HepG2 (cell line): ENCODE data around the gene ADCY1. TPM values are rescaled to one million over a fixed set of nuclear protein-coding genes. Genes with fewer than 3 reads are reported as not detected.

Experiments used
- FOXO1 ChIP-seq: sonication (generic); formaldehyde crosslinking; IDR thresholded peaks from 2 replicates; pipeline ENCODE4 v1.4.0; 2020; ENCODE audit warnings: missing genetic modification reagents
- KLF6 ChIP-seq: IDR thresholded peaks from 2 replicates; pipeline ENCODE4 v1.8.0; 2016; ENCODE audit warnings: missing biosample characterization, missing genetic modification reagents
- MED13 ChIP-seq: sonication (generic); formaldehyde crosslinking; IDR thresholded peaks from 2 replicates; pipeline ENCODE4 v1.5.0; 2020; ENCODE audit warnings: missing genetic modification reagents
- NR3C1 ChIP-seq: sonication (generic); formaldehyde crosslinking; IDR thresholded peaks from 2 replicates; pipeline ENCODE4 v1.4.0; 2020; ENCODE audit warnings: missing genetic modification reagents
- PAWR ChIP-seq: sonication (generic); formaldehyde crosslinking; IDR thresholded peaks from 2 replicates; pipeline ENCODE4 v1.4.0; 2020; ENCODE audit warnings: missing genetic modification reagents, mild to moderate bottlenecking, borderline replicate concordance
- SAFB2 ChIP-seq: sonication (generic); formaldehyde crosslinking; IDR thresholded peaks from 2 replicates; pipeline ENCODE4 v1.5.1; 2020; ENCODE audit warnings: missing genetic modification reagents, low read depth, mild to moderate bottlenecking, borderline replicate concordance
- SAP130 ChIP-seq: IDR thresholded peaks from 2 replicates; pipeline ENCODE4 v1.6.1; 2016; ENCODE audit warnings: low read depth
- THAP11 ChIP-seq: IDR thresholded peaks from 2 replicates; pipeline ENCODE4 v1.6.1; 2016; ENCODE audit warnings: missing biosample characterization, missing genetic modification reagents
- YY1 ChIP-seq: IDR thresholded peaks from 2 replicates; pipeline ENCODE4 v1.6.1; 2011; ENCODE audit warnings: low read length, low read depth, moderate library complexity, mild to moderate bottlenecking; ENCODE audit not compliant: insufficient read depth, insufficient replicate concordance
- ZNF17 ChIP-seq: sonication (generic); formaldehyde crosslinking; IDR thresholded peaks from 2 replicates; pipeline ENCODE4 v1.5.0; 2020; ENCODE audit warnings: mild to moderate bottlenecking, missing genetic modification reagents
- ZNF34 ChIP-seq: sonication (generic); formaldehyde crosslinking; IDR thresholded peaks from 2 replicates; pipeline ENCODE4 v1.4.0; 2020; ENCODE audit warnings: mild to moderate bottlenecking, missing genetic modification reagents, borderline replicate concordance
- ZNF777 ChIP-seq: sonication (generic); formaldehyde crosslinking; IDR thresholded peaks from 2 replicates; pipeline ENCODE4 v1.4.0; 2020; ENCODE audit warnings: missing genetic modification reagents
- ZSCAN22 ChIP-seq: sonication (generic); formaldehyde crosslinking; IDR thresholded peaks from 2 replicates; pipeline ENCODE4 v1.4.0; 2020; ENCODE audit warnings: mild to moderate bottlenecking, missing genetic modification reagents
- polyA plus RNA-seq, 8 experiments: library from polyadenylated mRNA; depleted of rRNA in 3 of 8; stranded (reverse) in 7 of 8; unstranded in 1 of 8; fragments of >200 nt; fragmentation: Illumina TruSeq in 4 of 8; extraction: Trizol in 4 of 8; gene quantifications; 2 replicates each; pipeline versions ENCODE4 v1.2.1 to v1.2.3, GENCODE V29; 2011 to 2016; ENCODE audit warnings: low read depth in 4 of 8, missing spikeins in 1 of 8, mixed read lengths in 1 of 8; ENCODE audit not compliant: insufficient read depth in 1 of 8
- total RNA-seq, 5 experiments: library from RNA; depleted of rRNA; stranded (reverse); fragments of >200 nt; fragmentation: Illumina TruSeq; extraction: Trizol; gene quantifications; 2 replicates each; pipeline ENCODE4 v1.2.3, GENCODE V29; 2016; ENCODE audit warnings: low read depth in 1 of 5
- TF ChIP-seq, protein P1 (sequence below), 2 experiments: sonication (generic) in 1 of 2; formaldehyde crosslinking in 1 of 2; IDR thresholded peaks; 2 replicates each; pipeline versions ENCODE4 v1.4.0 to v1.6.1; 2016 to 2020; ENCODE audit warnings: borderline replicate concordance in 1 of 2, low read depth in 1 of 2, mild to moderate bottlenecking in 1 of 2, missing genetic modification reagents in 1 of 2
- TF ChIP-seq, protein P2 (sequence below): IDR thresholded peaks from 2 replicates; pipeline ENCODE4 v1.6.1; 2016; ENCODE audit warnings: missing biosample characterization, missing genetic modification reagents, low read depth
- TF ChIP-seq, protein P3 (sequence below): sonication (generic); formaldehyde crosslinking; IDR thresholded peaks from 2 replicates; pipeline ENCODE4 v1.4.0; 2020; ENCODE audit warnings: mild to moderate bottlenecking, missing genetic modification reagents

ADCY1 gene
- total and polyA plus RNA-seq, 2 of the 13 experiments (the other 11 are each of a cell fraction or from before 2014, with no cell fraction given), result 0.80 to 1.2 TPM

DNA sequence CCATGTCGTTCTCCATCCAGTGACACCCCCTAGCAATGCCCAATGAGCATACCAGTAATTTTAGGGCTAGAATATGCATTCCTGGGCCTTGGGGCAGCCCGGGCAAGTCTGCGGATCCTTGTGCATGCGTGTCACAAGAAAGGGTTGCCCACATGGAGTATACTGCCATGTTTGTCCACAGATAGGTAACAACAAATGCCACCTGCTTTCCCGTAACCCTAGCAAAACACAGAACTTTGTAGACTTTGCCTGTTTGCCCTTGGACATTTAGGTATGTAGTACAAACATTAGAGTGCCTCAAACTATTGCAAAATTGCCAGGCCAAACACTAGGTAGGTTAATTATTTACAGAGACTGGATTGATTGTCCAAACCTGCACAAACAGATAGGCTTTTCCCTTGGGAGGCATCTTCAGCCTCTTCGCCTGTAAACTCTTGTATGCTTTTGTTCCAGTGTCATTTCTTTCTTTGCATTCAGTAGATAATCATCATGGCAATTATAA lies 117.0 kb downstream of the ADCY1 start (continued):
- TF ChIP-seq, protein P1, sequence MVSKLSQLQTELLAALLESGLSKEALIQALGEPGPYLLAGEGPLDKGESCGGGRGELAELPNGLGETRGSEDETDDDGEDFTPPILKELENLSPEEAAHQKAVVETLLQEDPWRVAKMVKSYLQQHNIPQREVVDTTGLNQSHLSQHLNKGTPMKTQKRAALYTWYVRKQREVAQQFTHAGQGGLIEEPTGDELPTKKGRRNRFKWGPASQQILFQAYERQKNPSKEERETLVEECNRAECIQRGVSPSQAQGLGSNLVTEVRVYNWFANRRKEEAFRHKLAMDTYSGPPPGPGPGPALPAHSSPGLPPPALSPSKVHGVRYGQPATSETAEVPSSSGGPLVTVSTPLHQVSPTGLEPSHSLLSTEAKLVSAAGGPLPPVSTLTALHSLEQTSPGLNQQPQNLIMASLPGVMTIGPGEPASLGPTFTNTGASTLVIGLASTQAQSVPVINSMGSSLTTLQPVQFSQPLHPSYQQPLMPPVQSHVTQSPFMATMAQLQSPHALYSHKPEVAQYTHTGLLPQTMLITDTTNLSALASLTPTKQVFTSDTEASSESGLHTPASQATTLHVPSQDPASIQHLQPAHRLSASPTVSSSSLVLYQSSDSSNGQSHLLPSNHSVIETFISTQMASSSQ (IDR thresholded peaks at IDR 0.05; ENCODE audit: low read depth), result peak; percentile 100
- TF ChIP-seq, protein P1 (CRISPR knock-in tag; IDR thresholded peaks at IDR 0.05; ENCODE audit: borderline replicate concordance), result peak; percentile 100
- peak; percentile 64 for TF ChIP-seq YY1
- no peak for TF ChIP-seq NR3C1 (CRISPR knock-in tag)
- 0 out of 2 replicates have a peak, but pooled peaks have one; percentile 26 for TF ChIP-seq ZSCAN22 (CRISPR knock-in tag)
- TF ChIP-seq MED13 (CRISPR knock-in tag), result peak; percentile 87
- TF ChIP-seq ZNF34, result peak; percentile 94; the same call in 1 of the 2 replicates
- TF ChIP-seq SAFB2 (CRISPR knock-in tag), result peak; percentile 58; the same call in 1 of the 2 replicates
- TF ChIP-seq, protein P2, sequence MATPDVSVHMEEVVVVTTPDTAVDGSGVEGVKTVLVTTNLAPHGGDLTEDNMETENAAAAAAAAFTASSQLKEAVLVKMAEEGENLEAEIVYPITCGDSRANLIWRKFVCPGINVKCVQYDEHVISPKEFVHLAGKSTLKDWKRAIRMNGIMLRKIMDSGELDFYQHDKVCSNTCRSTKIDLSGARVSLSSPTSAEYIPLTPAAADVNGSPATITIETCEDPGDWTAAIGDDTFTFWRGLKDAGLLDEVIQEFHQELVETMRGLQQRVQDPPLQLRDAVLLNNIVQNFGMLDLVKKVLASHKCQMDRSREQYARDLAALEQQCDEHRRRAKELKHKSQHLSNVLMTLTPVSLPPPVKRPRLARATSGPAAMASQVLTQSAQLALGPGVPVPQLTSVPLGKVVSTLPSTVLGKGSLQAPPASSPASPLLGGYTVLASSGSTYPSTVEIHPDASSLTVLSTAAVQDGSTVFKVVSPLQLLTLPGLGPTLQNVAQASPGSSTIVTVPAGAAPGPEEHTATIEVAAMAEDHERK (CRISPR knock-in tag), result 0 out of 2 replicates have a peak, but pooled peaks have one; percentile 35
- peak; percentile 100 for TF ChIP-seq FOXO1
- TF ChIP-seq ZNF777 (CRISPR knock-in tag), result no peak; the same call in 1 of the 2 replicates
- peak; percentile 92 for TF ChIP-seq SAP130 (CRISPR knock-in tag)
- TF ChIP-seq THAP11, result peak; percentile 80
- peak; percentile 97 for TF ChIP-seq KLF6 (CRISPR knock-in tag)
- TF ChIP-seq, protein P3, sequence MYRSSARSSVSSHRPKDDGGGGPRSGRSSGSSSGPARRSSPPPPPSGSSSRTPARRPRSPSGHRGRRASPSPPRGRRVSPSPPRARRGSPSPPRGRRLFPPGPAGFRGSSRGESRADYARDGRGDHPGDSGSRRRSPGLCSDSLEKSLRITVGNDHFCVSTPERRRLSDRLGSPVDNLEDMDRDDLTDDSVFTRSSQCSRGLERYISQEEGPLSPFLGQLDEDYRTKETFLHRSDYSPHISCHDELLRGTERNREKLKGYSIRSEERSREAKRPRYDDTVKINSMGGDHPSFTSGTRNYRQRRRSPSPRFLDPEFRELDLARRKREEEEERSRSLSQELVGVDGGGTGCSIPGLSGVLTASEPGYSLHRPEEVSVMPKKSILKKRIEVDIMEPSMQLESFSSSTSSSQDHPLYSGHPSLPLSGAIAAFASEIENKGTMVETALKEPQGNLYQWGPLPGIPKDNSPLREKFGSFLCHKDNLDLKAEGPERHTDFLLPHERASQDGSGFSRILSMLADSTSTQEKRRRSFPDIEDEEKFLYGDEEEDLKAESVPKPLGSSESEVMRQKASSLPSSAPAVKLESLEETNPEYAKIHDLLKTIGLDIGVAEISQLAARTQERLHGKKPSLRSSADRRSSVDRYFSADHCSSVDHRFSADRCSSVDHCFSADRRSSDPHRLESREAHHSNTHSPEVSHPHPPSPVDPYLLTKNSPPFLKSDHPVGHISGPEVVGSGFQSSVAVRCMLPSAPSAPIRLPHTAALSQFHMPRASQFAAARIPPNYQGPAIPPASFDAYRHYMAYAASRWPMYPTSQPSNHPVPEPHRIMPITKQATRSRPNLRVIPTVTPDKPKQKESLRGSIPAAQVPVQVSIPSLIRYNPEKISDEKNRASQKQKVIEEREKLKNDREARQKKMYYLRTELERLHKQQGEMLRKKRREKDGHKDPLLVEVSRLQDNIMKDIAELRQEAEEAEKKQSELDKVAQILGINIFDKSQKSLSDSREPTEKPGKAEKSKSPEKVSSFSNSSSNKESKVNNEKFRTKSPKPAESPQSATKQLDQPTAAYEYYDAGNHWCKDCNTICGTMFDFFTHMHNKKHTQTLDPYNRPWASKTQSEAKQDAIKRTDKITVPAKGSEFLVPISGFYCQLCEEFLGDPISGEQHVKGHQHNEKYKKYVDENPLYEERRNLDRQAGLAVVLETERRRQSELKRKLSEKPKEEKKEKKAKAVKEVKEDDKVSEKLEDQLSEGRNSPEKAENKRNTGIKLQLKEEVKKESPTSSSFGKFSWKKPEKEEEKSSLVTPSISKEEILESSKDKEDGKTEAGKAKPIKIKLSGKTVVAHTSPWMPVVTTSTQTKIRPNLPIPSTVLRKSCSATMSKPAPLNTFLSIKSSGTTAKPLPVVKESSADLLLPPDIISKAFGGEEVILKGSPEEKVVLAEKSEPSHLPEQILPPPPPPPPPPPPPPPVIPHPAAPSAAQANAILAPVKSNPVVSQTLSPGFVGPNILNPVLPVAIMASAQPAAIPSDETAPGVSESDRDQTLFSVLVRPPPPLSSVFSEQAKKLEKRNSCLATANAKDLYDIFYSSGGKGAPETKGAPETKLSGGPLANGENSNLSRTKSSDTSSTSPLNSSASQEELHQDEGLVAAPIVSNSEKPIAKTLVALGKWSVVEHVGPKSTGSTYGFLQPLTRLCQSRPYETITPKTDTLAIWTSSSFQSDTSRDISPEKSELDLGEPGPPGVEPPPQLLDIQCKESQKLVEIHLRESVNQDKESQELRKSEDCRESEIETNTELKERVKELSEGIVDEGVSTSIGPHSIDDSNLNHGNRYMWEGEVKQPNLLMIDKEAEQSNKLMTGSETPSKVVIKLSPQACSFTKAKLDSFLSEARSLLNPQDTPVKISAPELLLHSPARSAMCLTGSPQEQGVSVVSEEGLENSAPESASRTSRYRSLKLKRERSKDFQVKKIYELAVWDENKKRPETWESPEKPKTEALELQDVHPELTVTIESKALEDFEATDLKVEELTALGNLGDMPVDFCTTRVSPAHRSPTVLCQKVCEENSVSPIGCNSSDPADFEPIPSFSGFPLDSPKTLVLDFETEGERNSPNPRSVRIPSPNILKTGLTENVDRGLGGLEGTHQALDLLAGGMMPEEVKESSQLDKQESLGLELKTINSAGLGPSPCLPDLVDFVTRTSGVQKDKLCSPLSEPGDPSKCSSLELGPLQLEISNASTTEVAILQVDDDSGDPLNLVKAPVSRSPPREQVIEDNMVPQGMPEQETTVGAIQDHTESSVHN, result 0 out of 2 replicates have a peak, but pooled peaks have one; percentile 38
- TF ChIP-seq ZNF17 (CRISPR knock-in tag), result no peak
- TF ChIP-seq PAWR (CRISPR knock-in tag), result no peak; the same call in 1 of the 2 replicates
